HG03066 (cell line): ENCODE measurements around the gene ZNF600.
"Not testable (repeated sequence)": the region's sequence is repeated elsewhere in the genome, so short reads cannot be mapped to it uniquely, and the experiment has no call there.

Source experiments
- ATAC-seq: cut with Tn5 transposase; IDR thresholded peaks from one replicate; pipeline ENCODE4 v1.9.1; 2021; ENCODE audit warnings: low read depth; ENCODE audit not compliant: unreplicated experiment

Gene ZNF600

GRCh38 chr19:52786464-52787354 lies at the start of gene ZNF600:
ZNF600 (minus strand) TSS chr19:52786791; CDS start chr19:52778888, 7,903 bp downstream.
- peak; percentile 88 for ATAC-seq

- not testable (repeated sequence) for ATAC-seq
Observed at GRCh38 chr19:52834289-52834688, 47.7 kb upstream of the ZNF600 start.

- not testable (repeated sequence) for ATAC-seq
Observed at GRCh38 chr19:52833541-52833940, 47.0 kb upstream of the ZNF600 start.

- not testable (repeated sequence) for ATAC-seq
Observed at GRCh38 chr19:52829866-52830265, 43.3 kb upstream of the ZNF600 start.

GRCh38 chr19:52825765-52826164 lies 39.2 kb upstream of the ZNF600 start:
- ATAC-seq: no peak

- ATAC-seq: no peak
Observed at GRCh38 chr19:52823676-52824075, 37.1 kb upstream of the ZNF600 start.

GRCh38 chr19:52821204-52821960 lies 34.8 kb upstream of the ZNF600 start, which contains the start of gene ZNF28:
ZNF28 (minus strand) TSS chr19:52821633; CDS start chr19:52817958, 3,675 bp downstream.
- peak; percentile 84 for ATAC-seq

- peak; percentile 16 for ATAC-seq
Observed at GRCh38 chr19:52820472-52821203, 34.0 kb upstream of the ZNF600 start.

GRCh38 chr19:52809801-52810200 lies 23.2 kb upstream of the ZNF600 start:
- ATAC-seq: no peak

- ATAC-seq: not testable (repeated sequence)
Observed at GRCh38 chr19:52799950-52800640, 13.5 kb upstream of the ZNF600 start.

GRCh38 chr19:52789440-52789839 lies 2.8 kb upstream of the ZNF600 start:
- no peak for ATAC-seq

- no peak for ATAC-seq
Observed at GRCh38 chr19:52786078-52786463, 520 bp downstream of the ZNF600 start.

- no peak for ATAC-seq
Observed at GRCh38 chr19:52785506-52785905, 1.1 kb downstream of the ZNF600 start.

- not testable (repeated sequence) for ATAC-seq
Observed at GRCh38 chr19:52782864-52783263, 3.7 kb downstream of the ZNF600 start.

- ATAC-seq: no peak
Observed at GRCh38 chr19:52778811-52779210, 7.8 kb downstream of the ZNF600 start.

- not testable (repeated sequence) for ATAC-seq
Observed at GRCh38 chr19:52756447-52756846, 30.1 kb downstream of the ZNF600 start.

GRCh38 chr19:52749780-52750179 lies 36.8 kb downstream of the ZNF600 start:
- no peak for ATAC-seq

- ATAC-seq: no peak
Observed at GRCh38 chr19:52748336-52748950, 38.1 kb downstream of the ZNF600 start.

GRCh38 chr19:52745919-52746318 lies 40.7 kb downstream of the ZNF600 start:
- ATAC-seq: not testable (repeated sequence)

GRCh38 chr19:52743091-52743490 lies 43.5 kb downstream of the ZNF600 start:
- ATAC-seq: no peak
